A673 (cell line): ENCODE data around the gene MYOG. TPM values are rescaled to one million over a fixed set of nuclear protein-coding genes. Genes with fewer than 3 reads are reported as not detected.

Experiments used
- BruUV-seq: library from RNA; stranded (reverse); fragments of 400-500 nt; replicated peaks from 2 replicates; lab custom pipeline; 2021; lab: Mats Ljungman, UMichigan
- CTCF ChIA-PET: fragments of 300-600 bp; sonication (Branson Sonifier 250); formaldehyde crosslinking; loops from one replicate; lab custom pipeline; 2022; ENCODE audit warnings: antibody characterized with exemption; lab: Charles Lee
- POLR2A ChIA-PET: fragments of 300-600 bp; sonication (Branson Sonifier 250); formaldehyde crosslinking; loops from one replicate; lab custom pipeline; 2022; ENCODE audit warnings: antibody characterized with exemption; ENCODE audit not compliant: low non-redundant PET; lab: Charles Lee
- DNase-seq: peaks from one replicate; pipeline ENCODE4 v3.0.0-alpha.2; 2015; ENCODE audit warnings: low spot score
- H3K27ac ChIP-seq: fragments of 200-600 bp; sonication (generic); 2 replicates; pipeline ENCODE4 v1.5.1; 2016; ENCODE audit warnings: mixed run types, low read depth, mild to moderate bottlenecking, mixed read lengths, antibody characterized with exemption, low read length; ENCODE audit not compliant: poor library complexity, severe bottlenecking
- H3K27me3 ChIP-seq: fragments of 200-600 bp; sonication (generic); replicated peaks from 2 replicates; pipeline ENCODE4 v1.6.1; 2017; ENCODE audit warnings: mixed run types, low read depth, mild to moderate bottlenecking, mixed read lengths, antibody characterized with exemption, low read length; ENCODE audit not compliant: insufficient read depth, poor library complexity
- H3K36me3 ChIP-seq: fragments of 200-600 bp; sonication (generic); 2 replicates; pipeline ENCODE4 v1.6.1; 2016; ENCODE audit warnings: mixed run types, mild to moderate bottlenecking, mixed read lengths, antibody characterized with exemption, low read length; ENCODE audit not compliant: insufficient read depth, poor library complexity, severe bottlenecking
- H3K4me1 ChIP-seq: fragments of 200-600 bp; sonication (generic); 2 replicates; pipeline ENCODE4 v1.6.1; 2017; ENCODE audit warnings: mixed run types, mild to moderate bottlenecking, mixed read lengths, antibody characterized with exemption, low read length; ENCODE audit not compliant: insufficient read depth, poor library complexity, severe bottlenecking
- H3K4me3 ChIP-seq: fragments of 200-600 bp; sonication (generic); 2 replicates; pipeline ENCODE4 v1.5.1; 2016; ENCODE audit warnings: low read depth, mixed run types, mild to moderate bottlenecking, mixed read lengths, low read length; ENCODE audit not compliant: poor library complexity, severe bottlenecking
- H3K9me3 ChIP-seq: fragments of 200-600 bp; sonication (generic); 2 replicates; pipeline ENCODE4 v1.6.1; 2016; ENCODE audit warnings: mixed run types, low read depth, mild to moderate bottlenecking, mixed read lengths, antibody characterized with exemption, low read length; ENCODE audit not compliant: poor library complexity, severe bottlenecking
- EZH2 ChIP-seq: fragments of 200-600 bp; sonication (generic); IDR thresholded peaks from 2 replicates; pipeline ENCODE4 v1.6.1; 2017; ENCODE audit warnings: borderline replicate concordance, low read depth, mild to moderate bottlenecking, mixed read lengths, antibody characterized with exemption, low read length; ENCODE audit not compliant: poor library complexity, severe bottlenecking
- intact Hi-C: fragments of 100-400 bp; cut with micrococcal nuclease; formaldehyde crosslinking; loops from one replicate; pipeline ENCODE4 v1.10.0; 2022; ENCODE audit not compliant: unreplicated experiment
- total RNA-seq: library from RNA; stranded (reverse); gene quantifications from 2 replicates; pipeline ENCODE4 v1.2.3, GENCODE V29; 2021
- TF ChIP-seq, protein P1 (sequence below): fragments of 300-800, 200-600 bp; sonication (generic); conservative IDR thresholded peaks from 2 replicates; pipeline ENCODE4 v1.5.1; 2017; ENCODE audit warnings: low read depth, mild to moderate bottlenecking, antibody characterized with exemption, low read length, moderate library complexity, mixed read lengths

The MYOG gene
- total RNA-seq, 1 experiment from 2014 or later, result not detected

DNA sequence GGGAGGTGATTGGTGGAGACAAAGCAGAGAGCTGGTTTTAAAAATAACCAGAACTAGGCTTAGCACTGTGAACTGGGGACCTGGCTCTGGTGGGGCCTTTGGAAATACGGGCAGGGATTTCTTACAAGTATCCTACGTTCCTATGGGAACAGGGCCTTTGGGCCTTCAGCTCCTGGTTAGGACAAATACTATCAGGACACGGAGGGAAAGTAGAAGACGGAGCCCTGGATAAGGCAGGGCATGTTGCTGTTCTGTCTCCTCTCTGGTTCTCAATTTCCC, 5.3 kb upstream of the MYOG start:
- CTCF ChIA-PET, result no interaction called here
- Histone ChIP-seq H3K36me3 (no peaks in the 10 kb centered on the region), H3K27ac (no peak overlapping the region), H3K4me1 (no peaks in the 10 kb centered on the region), H3K27me3 (no peaks in the 10 kb centered on the region), H3K4me3 (no peak overlapping the region), H3K9me3 (peaks cover 14% of the 10 kb centered on the region)
- no peak for TF ChIP-seq EZH2
- TF ChIP-seq, protein P1, sequence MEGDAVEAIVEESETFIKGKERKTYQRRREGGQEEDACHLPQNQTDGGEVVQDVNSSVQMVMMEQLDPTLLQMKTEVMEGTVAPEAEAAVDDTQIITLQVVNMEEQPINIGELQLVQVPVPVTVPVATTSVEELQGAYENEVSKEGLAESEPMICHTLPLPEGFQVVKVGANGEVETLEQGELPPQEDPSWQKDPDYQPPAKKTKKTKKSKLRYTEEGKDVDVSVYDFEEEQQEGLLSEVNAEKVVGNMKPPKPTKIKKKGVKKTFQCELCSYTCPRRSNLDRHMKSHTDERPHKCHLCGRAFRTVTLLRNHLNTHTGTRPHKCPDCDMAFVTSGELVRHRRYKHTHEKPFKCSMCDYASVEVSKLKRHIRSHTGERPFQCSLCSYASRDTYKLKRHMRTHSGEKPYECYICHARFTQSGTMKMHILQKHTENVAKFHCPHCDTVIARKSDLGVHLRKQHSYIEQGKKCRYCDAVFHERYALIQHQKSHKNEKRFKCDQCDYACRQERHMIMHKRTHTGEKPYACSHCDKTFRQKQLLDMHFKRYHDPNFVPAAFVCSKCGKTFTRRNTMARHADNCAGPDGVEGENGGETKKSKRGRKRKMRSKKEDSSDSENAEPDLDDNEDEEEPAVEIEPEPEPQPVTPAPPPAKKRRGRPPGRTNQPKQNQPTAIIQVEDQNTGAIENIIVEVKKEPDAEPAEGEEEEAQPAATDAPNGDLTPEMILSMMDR, result no peak
- DNase-seq, result no peak
- BruUV-seq, result no TSS peak
- intact Hi-C loops, result no loop called here
- POLR2A ChIA-PET, result no interaction called here

DNA sequence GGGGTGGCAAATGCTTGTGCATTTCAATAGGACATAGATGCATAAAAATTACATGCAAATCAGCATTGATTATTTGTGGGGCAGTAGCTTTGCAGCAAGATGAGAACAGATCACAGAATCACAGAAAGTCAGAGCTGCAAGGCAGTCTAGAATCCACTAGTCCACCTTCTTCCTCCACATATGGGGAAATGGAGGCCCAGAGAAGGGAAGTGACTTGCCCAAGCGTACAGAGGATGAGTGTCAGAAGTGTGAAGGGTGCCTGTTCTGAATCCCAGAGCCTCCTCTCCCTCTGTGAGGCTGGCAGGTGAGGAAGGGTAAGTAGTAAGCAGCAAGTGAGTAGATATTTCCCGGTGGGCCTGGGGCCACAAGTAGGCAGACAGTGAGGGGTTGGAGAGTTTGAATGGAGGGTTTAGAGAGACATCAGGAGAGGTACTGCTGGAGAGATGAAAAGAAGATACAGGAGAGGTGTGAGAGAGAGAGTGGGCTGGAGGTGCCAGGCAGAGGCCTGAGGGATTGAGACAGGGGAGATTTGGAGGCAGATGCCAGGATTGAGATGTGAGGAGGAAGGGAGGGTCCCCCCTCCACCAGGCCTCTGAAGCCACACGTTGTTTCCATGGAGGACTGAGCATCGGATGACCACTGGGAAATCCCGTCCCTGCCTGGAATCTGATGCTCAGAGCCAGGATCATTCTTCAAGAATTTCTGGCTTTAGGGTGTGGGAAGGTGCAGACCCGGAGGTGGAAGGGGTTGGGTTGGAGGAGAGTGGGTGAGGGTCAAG, 4.8 kb upstream of the MYOG start:
- POLR2A ChIA-PET, result no interaction called here
- Histone ChIP-seq H3K4me3 (no peak overlapping the region), H3K27me3 (no peaks in the 10 kb centered on the region), H3K9me3 (peaks cover 10% of the 10 kb centered on the region), H3K36me3 (no peaks in the 10 kb centered on the region), H3K27ac (no peak overlapping the region), H3K4me1 (no peaks in the 10 kb centered on the region)
- DNase-seq, result no peak
- TF ChIP-seq EZH2, result no peak
- TF ChIP-seq, protein P1, result no peak
- intact Hi-C loops, result no loop called here
- CTCF ChIA-PET, result no interaction called here
- BruUV-seq, result no TSS peak

DNA sequence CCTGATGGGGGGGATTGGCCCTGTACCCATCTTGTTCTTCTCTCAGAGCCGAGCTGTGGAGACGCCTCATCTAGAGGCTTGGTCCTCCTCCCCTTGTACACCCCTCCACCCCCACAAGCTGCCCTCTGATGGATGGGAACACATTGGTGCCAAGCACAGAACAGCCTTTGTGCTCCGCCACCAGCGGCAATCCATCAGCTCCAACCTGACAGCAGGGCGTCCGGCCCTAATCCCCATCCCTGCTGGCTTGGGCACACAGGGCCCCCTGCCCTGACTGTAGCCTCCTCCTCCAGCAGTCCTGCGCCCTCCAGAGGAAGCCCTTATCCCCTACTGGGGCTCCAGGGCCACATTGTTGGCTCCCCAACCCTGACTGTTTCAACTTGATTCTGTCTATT, 3.8 kb upstream of the MYOG start:
- Histone ChIP-seq H3K9me3 (peaks cover under 1% of the 10 kb centered on the region), H3K4me3 (no peak overlapping the region), H3K27me3 (no peaks in the 10 kb centered on the region), H3K4me1 (no peaks in the 10 kb centered on the region), H3K36me3 (no peaks in the 10 kb centered on the region), H3K27ac (no peak overlapping the region)
- TF ChIP-seq, protein P1, result no peak
- no peak for TF ChIP-seq EZH2
- ChIA-PET CTCF (no interaction called here), POLR2A (no interaction called here)
- no peak for DNase-seq
- intact Hi-C loops, result no loop called here
- BruUV-seq, result no TSS peak
